ENCODE results near the gene PCBP3. TPM values are rescaled to one million over a fixed set of nuclear protein-coding genes. Genes with fewer than 3 reads are reported as not detected.
"Not testable (repeated sequence)": the region's sequence is repeated elsewhere in the genome, so short reads cannot be mapped to it uniquely, and the experiment has no call there.

Gene PCBP3
- total and polyA plus RNA-seq, 8 donors: 0.83 to 4.3 (median 1.7) TPM

GRCh38 chr21:45959779-45960390 is 316.4 kb downstream of the PCBP3 start:
- H3K4me1 ChIP-seq: no peaks in the 10 kb centered on the region
- H3K27me3 ChIP-seq: no peaks in the 10 kb centered on the region
- no peak for FAIRE-seq
- no peak for ATAC-seq
- TF ChIP-seq, protein P1, sequence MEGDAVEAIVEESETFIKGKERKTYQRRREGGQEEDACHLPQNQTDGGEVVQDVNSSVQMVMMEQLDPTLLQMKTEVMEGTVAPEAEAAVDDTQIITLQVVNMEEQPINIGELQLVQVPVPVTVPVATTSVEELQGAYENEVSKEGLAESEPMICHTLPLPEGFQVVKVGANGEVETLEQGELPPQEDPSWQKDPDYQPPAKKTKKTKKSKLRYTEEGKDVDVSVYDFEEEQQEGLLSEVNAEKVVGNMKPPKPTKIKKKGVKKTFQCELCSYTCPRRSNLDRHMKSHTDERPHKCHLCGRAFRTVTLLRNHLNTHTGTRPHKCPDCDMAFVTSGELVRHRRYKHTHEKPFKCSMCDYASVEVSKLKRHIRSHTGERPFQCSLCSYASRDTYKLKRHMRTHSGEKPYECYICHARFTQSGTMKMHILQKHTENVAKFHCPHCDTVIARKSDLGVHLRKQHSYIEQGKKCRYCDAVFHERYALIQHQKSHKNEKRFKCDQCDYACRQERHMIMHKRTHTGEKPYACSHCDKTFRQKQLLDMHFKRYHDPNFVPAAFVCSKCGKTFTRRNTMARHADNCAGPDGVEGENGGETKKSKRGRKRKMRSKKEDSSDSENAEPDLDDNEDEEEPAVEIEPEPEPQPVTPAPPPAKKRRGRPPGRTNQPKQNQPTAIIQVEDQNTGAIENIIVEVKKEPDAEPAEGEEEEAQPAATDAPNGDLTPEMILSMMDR (IDR thresholded peaks at IDR 0.05): no peak
- H3K36me3 ChIP-seq: no peaks in the 10 kb centered on the region
- H3K9me3 ChIP-seq: no peaks in the 10 kb centered on the region
- no peak overlapping the region for H3K4me3 ChIP-seq
- DNase-seq: no peak
- WGBS, 2 donors: 58 to 67% methylated on average over 11 of the region's 11 CpGs
- no peak overlapping the region for H3K27ac ChIP-seq
- intact Hi-C loops (cut with DNase I): no loop called here

DNA sequence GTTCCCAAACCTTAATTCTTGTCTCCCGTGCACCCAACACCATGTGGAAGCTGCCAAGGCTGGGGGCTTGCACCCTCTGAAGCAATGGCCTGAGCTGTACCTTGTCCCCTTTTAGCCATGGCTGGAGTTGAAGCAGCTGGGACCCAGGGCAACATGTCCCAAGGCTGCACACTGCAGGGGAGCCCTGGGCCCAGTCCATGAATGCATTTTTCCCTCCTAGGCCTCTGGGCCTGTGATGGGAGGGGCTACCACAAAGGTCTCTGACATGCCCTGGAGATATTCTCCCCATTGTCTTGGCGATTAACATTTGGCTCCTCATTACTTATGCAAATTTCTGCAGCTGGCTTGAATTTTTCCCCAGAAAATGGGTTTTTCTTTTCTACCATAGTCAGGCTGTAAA is 317.9 kb downstream of the PCBP3 start:
- H3K9me3 ChIP-seq; H3K4me3 ChIP-seq; ATAC-seq; H3K27me3 ChIP-seq; intact Hi-C loops (cut with DNase I); FAIRE-seq; H3K27ac ChIP-seq; H3K36me3 ChIP-seq; H3K4me1 ChIP-seq; DNase-seq: not testable (repeated sequence)
- WGBS, 2 donors: 50 to 66% methylated on average over 2 of the region's 2 CpGs

DNA sequence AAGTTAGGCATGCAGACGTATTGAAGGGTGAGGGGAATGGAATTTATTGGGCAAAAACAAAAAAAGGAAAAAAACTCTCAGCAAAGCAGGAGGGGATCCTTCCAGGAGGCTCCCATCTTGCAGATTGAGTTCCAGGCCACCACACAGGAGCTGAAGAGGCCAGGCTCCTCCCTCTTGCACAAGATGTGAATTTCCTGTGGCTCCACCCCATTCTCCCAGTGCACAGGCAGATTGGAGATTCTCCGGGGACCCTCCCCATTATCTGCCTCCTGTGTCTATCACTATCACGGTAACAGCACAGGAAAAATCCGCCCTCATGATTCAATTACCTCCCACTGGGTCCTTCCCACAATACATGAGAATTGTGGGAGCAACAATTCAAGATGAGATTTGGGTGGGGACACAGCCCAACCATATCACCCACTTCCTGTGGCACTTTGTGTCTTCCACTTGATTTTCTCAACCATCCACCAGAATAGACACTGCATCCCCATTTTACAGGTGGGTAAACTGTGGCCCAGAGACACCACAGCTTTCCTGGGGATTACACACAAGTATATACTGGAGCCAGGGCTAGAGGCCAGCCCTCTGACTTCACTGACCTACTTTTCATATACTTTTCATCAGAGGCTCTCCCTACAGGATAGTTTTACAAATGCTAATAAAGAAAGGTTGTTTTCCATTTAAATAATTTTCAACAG is 319.2 kb downstream of the PCBP3 start:
- WGBS, 2 donors: 56 to 59% methylated on average over 4 of the region's 4 CpGs
- intact Hi-C loops (cut with DNase I): no loop called here
- no peak for FAIRE-seq
- Histone ChIP-seq H3K27me3 (no peaks in the 10 kb centered on the region), H3K4me3 (no peak overlapping the region), H3K36me3 (no peaks in the 10 kb centered on the region), H3K9me3 (no peaks in the 10 kb centered on the region), H3K4me1 (no peaks in the 10 kb centered on the region), H3K27ac (no peak overlapping the region)
- no peak for ATAC-seq
- TF ChIP-seq, protein P1 (IDR thresholded peaks at IDR 0.05): no peak
- no peak for DNase-seq

DNA sequence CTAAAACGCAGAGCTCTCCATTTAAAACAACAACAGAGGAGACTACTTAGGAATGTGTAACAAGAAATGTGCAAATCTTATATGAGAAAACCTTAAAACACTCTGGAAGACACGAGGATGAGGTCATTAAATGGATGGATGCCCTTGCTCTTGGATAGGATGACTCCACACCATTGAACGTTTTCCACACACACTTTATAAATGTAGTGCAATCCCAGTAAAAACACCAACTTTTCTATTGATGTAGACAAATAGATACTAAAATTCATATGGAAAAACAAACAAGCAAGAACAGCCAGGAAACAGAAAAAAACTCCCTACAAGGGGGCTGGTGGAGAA is 319.7 kb downstream of the PCBP3 start:
- DNase-seq (no peak), FAIRE-seq (no peak), ATAC-seq (no peak)
- intact Hi-C loops (cut with DNase I): no loop called here
- no peak overlapping the region for H3K4me3 ChIP-seq
- no peaks in the 10 kb centered on the region for H3K36me3 ChIP-seq
- H3K9me3 ChIP-seq: no peaks in the 10 kb centered on the region
- H3K27me3 ChIP-seq: no peaks in the 10 kb centered on the region
- no peak overlapping the region for H3K27ac ChIP-seq
- no peaks in the 10 kb centered on the region for H3K4me1 ChIP-seq
- TF ChIP-seq, protein P1 (IDR thresholded peaks at IDR 0.05): no peak
- WGBS, 2 donors: 36 to 57% methylated on average over 3 of the region's 3 CpGs

DNA sequence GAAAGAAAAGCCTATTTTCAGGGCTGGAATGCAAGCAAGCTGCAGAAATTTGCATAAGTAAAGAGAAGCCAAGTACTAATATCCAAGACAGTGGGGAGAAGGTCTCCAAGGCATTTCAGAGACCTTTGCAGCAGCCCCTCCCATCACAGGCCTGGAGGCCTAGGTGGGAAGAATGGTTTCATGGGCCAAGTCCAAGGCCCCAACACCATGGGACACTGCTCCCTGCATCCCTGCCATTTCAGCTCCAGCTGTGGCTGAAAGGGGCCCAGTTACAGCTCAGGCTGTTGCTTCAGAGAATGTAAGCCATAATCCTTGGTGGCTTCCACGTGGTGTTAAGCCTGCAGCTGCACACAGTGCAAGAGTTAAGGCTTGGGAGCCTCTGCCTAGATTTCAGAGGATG is 321.1 kb downstream of the PCBP3 start:
- TF ChIP-seq, protein P1 (IDR thresholded peaks at IDR 0.05): no peak
- 30 to 31% methylated on average over 1 of the region's 1 CpG for WGBS, 2 donors
- ATAC-seq (no peak), DNase-seq (no peak), FAIRE-seq (no peak)
- Histone ChIP-seq H3K27me3 (no peaks in the 10 kb centered on the region), H3K4me1 (no peaks in the 10 kb centered on the region), H3K4me3 (no peak overlapping the region), H3K9me3 (no peaks in the 10 kb centered on the region), H3K27ac (no peak overlapping the region), H3K36me3 (no peaks in the 10 kb centered on the region)
- intact Hi-C loops (cut with DNase I): no loop called here

All from pancreas (tissue), 10 donors.